Psoas muscle (tissue), 8 donors: ENCODE measurements around the gene MYO5B. TPM values are rescaled to one million over a fixed set of nuclear protein-coding genes. Genes with fewer than 3 reads are reported as not detected.

Source experiments
- ATAC-seq, 4 donors: fragments of 200-7000 bp; cut with Tn5 transposase; one replicate each; pipeline ENCODE4 v1.9.1; 2020; ENCODE audit warnings: moderate library complexity in 3 of 4, mild to moderate bottlenecking in 2 of 4
- DNase-seq, 2 donors: peaks; one replicate each; pipeline ENCODE4 v3.0.0-alpha.2; 2020
- H3K27ac ChIP-seq: fragments of 200-600 bp; one replicate; pipeline ENCODE4 v1.8.0; 2022
- H3K27me3 ChIP-seq, 3 donors: fragments of 200-600 bp in 1 of 3; one replicate each; pipeline versions ENCODE4 v1.6.1 to v1.8.0; 2013 to 2022; ENCODE audit warnings: low read length in 2 of 3, mild to moderate bottlenecking in 2 of 3, moderate library complexity in 1 of 3; ENCODE audit not compliant: insufficient read depth in 3 of 3
- H3K36me3 ChIP-seq, 2 donors: fragments of 200-600 bp in 1 of 2; one replicate each; pipeline versions ENCODE4 v1.6.1 to v1.8.0; 2013 to 2022; ENCODE audit warnings: low read depth in 1 of 2, mild to moderate bottlenecking in 1 of 2, moderate library complexity in 1 of 2; ENCODE audit not compliant: insufficient read depth in 1 of 2
- H3K4me1 ChIP-seq: fragments of 200-600 bp; one replicate; pipeline ENCODE4 v1.8.0; 2022
- H3K4me3 ChIP-seq: fragments of 200-600 bp; one replicate; pipeline ENCODE4 v1.8.0; 2022; ENCODE audit warnings: mild to moderate bottlenecking
- H3K9me3 ChIP-seq: fragments of 200-600 bp; one replicate; pipeline ENCODE4 v1.8.0; 2022
- WGBS, 3 donors: extraction: QIAGEN DNeasy Blood & Tissue Kit; methylation state at CpG; one replicate each; pipeline versions ENCODE4 v1.1.6 to v1.1.7; 2013; 5-methylcytosine and 5-hydroxymethylcytosine counted together
- intact Hi-C, 2 donors: fragments of 100-400 bp; cut with DNase I; formaldehyde crosslinking; loops; one replicate each; pipeline versions ENCODE4 v1.11.0 to v1.14.2; 2022
- polyA plus RNA-seq, 3 donors: library from polyadenylated mRNA; stranded (reverse); fragments of 200-250 nt; gene quantifications; one replicate each; pipeline ENCODE4 v1.2.3, GENCODE V29; 2013
- total RNA-seq, 4 donors: library from RNA; stranded (reverse); fragmentation: NEBNext Ultra II Directional in 2 of 4; extraction: Animal tissue kit (Norgen Biotek cat#: 25700) in 2 of 4; gene quantifications; one replicate each; pipeline versions ENCODE4 v1.2.1 to v1.2.4, GENCODE V29; 2021 to 2023
- TF ChIP-seq, protein P1 (sequence below): fragments of 200-600 bp; IDR thresholded peaks from one replicate; pipeline ENCODE4 v1.8.0; 2022; ENCODE audit warnings: antibody characterized with exemption
- donor health status: healthy with polysubstance abuse.
- donor health status: DM: no; HTN: no; CAD: no; lungs with moderate emphysema.
- donor health status: Bipolar disorder and iron deficiency.
- donor health status: healthy.
- donor health status: DM: yes; HTN: yes; CAD: no.
- donor health status: DM: no; HTN: no; CAD: no.
- donor health status: DM: no; HTN: no; CAD: no.
- donor health status: DM: yes; HTN: yes; CAD: no.

Gene MYO5B
- total and polyA plus RNA-seq, 7 donors: 0.10 to 1.2 (median 0.44) TPM

DNA sequence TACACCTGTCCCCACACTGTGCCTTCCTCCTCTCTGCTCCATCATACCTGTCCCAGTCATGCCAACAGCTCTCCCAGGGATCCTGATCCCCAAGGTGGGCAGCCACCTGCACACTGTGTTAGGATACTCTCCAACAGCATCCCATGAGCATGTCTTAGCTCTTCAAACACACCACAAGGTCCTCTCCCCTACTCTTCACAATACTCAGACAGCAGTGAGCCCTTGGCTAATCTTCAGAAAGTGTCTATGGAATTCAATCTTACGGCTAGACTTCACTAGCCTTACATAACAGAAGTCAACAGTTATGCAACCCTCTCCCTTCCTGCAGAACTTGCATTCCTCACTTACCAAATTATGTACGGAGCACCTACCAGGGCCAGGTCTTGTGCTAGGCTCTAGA lies 79.9 kb downstream of the MYO5B start:
- no peaks in the 10 kb centered on the region for H3K27me3 ChIP-seq
- H3K4me3 ChIP-seq: no peak overlapping the region
- intact Hi-C loops: loop anchor here in 1 of 2 donors (10.0 kb wide), 1 partner anchor 60 kb away; no protein-coding TSS in a partner anchor
- 47 to 68% (median 48%) methylated on average over 2 of the region's 2 CpGs for WGBS, 3 donors
- no peaks in the 10 kb centered on the region for H3K36me3 ChIP-seq
- no peaks in the 10 kb centered on the region for H3K9me3 ChIP-seq
- H3K4me1 ChIP-seq: no peaks in the 10 kb centered on the region
- DNase-seq: no peak
- H3K27ac ChIP-seq: no peak overlapping the region
- TF ChIP-seq, protein P1, sequence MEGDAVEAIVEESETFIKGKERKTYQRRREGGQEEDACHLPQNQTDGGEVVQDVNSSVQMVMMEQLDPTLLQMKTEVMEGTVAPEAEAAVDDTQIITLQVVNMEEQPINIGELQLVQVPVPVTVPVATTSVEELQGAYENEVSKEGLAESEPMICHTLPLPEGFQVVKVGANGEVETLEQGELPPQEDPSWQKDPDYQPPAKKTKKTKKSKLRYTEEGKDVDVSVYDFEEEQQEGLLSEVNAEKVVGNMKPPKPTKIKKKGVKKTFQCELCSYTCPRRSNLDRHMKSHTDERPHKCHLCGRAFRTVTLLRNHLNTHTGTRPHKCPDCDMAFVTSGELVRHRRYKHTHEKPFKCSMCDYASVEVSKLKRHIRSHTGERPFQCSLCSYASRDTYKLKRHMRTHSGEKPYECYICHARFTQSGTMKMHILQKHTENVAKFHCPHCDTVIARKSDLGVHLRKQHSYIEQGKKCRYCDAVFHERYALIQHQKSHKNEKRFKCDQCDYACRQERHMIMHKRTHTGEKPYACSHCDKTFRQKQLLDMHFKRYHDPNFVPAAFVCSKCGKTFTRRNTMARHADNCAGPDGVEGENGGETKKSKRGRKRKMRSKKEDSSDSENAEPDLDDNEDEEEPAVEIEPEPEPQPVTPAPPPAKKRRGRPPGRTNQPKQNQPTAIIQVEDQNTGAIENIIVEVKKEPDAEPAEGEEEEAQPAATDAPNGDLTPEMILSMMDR: no peak
- no peak for ATAC-seq

DNA sequence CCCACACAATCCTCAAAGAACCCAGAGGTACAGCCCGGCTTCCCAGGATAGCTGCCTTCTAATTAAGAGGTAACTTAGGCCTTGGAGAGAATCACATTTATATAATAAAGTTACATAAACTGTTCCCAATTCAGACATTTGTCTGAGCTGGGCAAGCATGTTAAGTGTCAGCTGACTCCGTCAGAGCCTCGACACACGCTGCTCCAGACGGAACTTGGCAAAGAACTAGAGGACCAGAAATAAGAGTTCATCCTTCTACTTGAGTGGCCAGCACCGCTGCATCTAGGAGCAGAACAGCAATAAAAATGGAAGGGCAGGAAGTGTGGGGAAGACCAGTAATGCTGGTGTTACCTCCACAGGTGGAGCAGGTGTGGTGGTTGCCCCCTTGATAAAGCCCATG lies 80.5 kb downstream of the MYO5B start:
- Histone ChIP-seq H3K27me3 (no peaks in the 10 kb centered on the region), H3K9me3 (no peaks in the 10 kb centered on the region), H3K27ac (no peak overlapping the region), H3K4me1 (no peaks in the 10 kb centered on the region), H3K36me3 (no peaks in the 10 kb centered on the region), H3K4me3 (no peak overlapping the region)
- TF ChIP-seq, protein P1: no peak
- intact Hi-C loops: loop anchor here in 1 of 2 donors (10.0 kb wide), 1 partner anchor 60 kb away; no protein-coding TSS in a partner anchor
- no peak for ATAC-seq
- 45 to 58% (median 58%) methylated on average over 6 of the region's 6 CpGs for WGBS, 3 donors
- no peak for DNase-seq

DNA sequence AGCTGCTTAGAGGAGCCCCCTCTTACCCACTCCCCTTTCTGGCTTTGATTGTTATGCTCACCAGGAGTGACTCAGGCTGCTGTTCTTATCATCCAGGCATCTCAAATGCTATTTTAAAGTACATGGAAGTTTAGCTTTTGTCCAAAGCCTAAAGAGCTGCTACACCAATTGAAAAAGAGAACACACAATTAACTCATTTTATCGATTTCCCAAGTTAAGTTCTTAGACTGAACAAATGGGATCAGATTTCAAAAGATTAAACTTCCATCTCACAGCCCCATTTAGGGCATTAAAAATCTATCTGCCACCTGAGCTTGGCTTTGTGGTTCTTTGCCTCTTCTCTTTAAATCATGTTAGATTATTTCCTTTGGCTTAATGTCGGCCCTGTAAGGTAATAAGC lies 81.2 kb downstream of the MYO5B start:
- no peaks in the 10 kb centered on the region for H3K27me3 ChIP-seq
- intact Hi-C loops: loop anchor here in 1 of 2 donors (10.0 kb wide), 1 partner anchor 61 kb away; no protein-coding TSS in a partner anchor
- no peak overlapping the region for H3K4me3 ChIP-seq
- H3K4me1 ChIP-seq: no peaks in the 10 kb centered on the region
- no peaks in the 10 kb centered on the region for H3K9me3 ChIP-seq
- ATAC-seq (no peak), DNase-seq (no peak)
- 49 to 57% (median 51%) methylated on average over 2 of the region's 2 CpGs for WGBS, 3 donors
- H3K27ac ChIP-seq: no peak overlapping the region
- no peaks in the 10 kb centered on the region for H3K36me3 ChIP-seq
- TF ChIP-seq, protein P1: no peak

DNA sequence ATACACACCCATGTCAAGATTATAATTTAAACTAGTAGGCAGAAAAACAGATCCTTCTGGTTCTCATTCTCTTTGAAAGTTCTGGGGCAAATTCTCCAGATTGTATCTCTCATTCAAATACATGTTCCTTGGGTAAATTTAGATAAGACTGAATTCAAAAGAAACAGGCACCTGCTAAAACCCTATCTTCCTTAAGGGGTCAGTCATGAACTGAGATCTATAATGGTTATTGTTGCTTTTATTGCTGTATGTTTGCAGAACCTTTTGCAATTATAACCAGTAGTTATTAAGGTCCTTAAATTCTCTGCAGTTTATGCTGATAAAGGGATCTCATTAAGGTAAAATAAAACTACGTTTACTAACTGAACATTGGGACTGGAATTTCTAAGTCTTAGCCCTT lies 83.5 kb downstream of the MYO5B start:
- H3K36me3 ChIP-seq: no peaks in the 10 kb centered on the region
- ATAC-seq (no peak), DNase-seq (no peak)
- H3K9me3 ChIP-seq: no peaks in the 10 kb centered on the region
- H3K27ac ChIP-seq: no peak overlapping the region
- no peak overlapping the region for H3K4me3 ChIP-seq
- no peaks in the 10 kb centered on the region for H3K4me1 ChIP-seq
- WGBS, 3 donors: 68 to 84% (median 75%) methylated on average over 1 of the region's 1 CpG
- H3K27me3 ChIP-seq: no peaks in the 10 kb centered on the region
- TF ChIP-seq, protein P1: no peak
- intact Hi-C loops: loop anchor here in 1 of 2 donors (10.0 kb wide), 1 partner anchor 63 kb away; no protein-coding TSS in a partner anchor

DNA sequence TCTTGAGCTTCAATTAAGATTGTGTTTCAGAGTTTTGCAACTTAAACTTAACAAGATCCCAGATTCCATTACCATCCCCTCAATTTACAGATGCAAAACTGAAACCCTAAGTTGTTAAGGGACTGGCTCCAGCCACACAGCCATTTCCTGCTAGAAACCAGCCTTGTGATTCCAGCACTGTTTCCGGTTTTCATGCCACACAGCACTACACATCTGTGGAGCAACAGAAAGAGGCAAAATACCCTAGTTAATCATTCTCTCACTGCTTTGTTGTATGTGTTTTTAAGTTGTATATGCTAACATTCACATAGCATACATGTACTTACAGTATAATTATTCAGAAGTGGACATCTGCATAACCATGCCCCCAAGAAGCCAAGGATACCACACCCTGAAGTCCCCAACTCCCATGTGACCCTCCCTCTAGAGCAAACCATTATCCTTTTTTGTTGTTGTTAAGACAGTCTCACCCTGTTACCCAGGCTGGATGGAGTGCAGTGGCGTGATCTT lies 87.4 kb downstream of the MYO5B start:
- H3K4me3 ChIP-seq: no peak overlapping the region
- intact Hi-C loops: no loop called here
- H3K36me3 ChIP-seq: no peaks in the 10 kb centered on the region
- WGBS, 3 donors: 80 to 89% (median 87%) methylated on average over 2 of the region's 2 CpGs
- DNase-seq (no peak), ATAC-seq (no peak)
- no peaks in the 10 kb centered on the region for H3K9me3 ChIP-seq
- TF ChIP-seq, protein P1: no peak
- no peak overlapping the region for H3K27ac ChIP-seq
- no peaks in the 10 kb centered on the region for H3K4me1 ChIP-seq
- no peaks in the 10 kb centered on the region for H3K27me3 ChIP-seq
